KMS-11 (cell line): Measurements from ENCODE around the gene DRG1.
"Not testable (repeated sequence)": the region's sequence is repeated elsewhere in the genome, so short reads cannot be mapped to it uniquely, and the experiment has no call there.

Experiments used
- H2AFZ ChIP-seq: fragments of 200-600 bp; sonication (generic); 2 replicates; pipeline ENCODE4 v1.6.1; 2016; ENCODE audit warnings: antibody characterized with exemption, mixed run types, low read depth
- H3K27ac ChIP-seq: fragments of 200-600 bp; sonication (generic); 2 replicates; pipeline ENCODE4 v1.6.1; 2016; ENCODE audit warnings: mild to moderate bottlenecking, mixed run types
- H3K27me3 ChIP-seq: fragments of 200-600 bp; sonication (generic); 2 replicates; pipeline ENCODE4 v1.6.1; 2017; ENCODE audit warnings: mild to moderate bottlenecking, low read depth, mixed run types, moderate library complexity; ENCODE audit not compliant: insufficient read depth
- H3K36me3 ChIP-seq: fragments of 200-600 bp; sonication (generic); 2 replicates; pipeline ENCODE4 v1.6.1; 2017; ENCODE audit warnings: mild to moderate bottlenecking, mixed run types; ENCODE audit not compliant: insufficient read depth
- H3K4me1 ChIP-seq: fragments of 200-600 bp; sonication (generic); 2 replicates; pipeline ENCODE4 v1.6.1; 2016; ENCODE audit warnings: mild to moderate bottlenecking, low read depth, mixed run types; ENCODE audit not compliant: poor library complexity, severe bottlenecking
- H3K4me2 ChIP-seq: fragments of 200-600 bp; sonication (generic); 2 replicates; pipeline ENCODE4 v1.7.0; 2016; ENCODE audit warnings: mild to moderate bottlenecking, mixed run types
- H3K4me3 ChIP-seq: fragments of 200-600 bp; sonication (generic); IDR thresholded peaks from 2 replicates; pipeline ENCODE4 v1.6.1; 2017; ENCODE audit warnings: low read depth, low read length, mixed read lengths; ENCODE audit not compliant: insufficient read depth
- H3K79me2 ChIP-seq: fragments of 200-600 bp; sonication (generic); 2 replicates; pipeline ENCODE4 v1.6.1; 2016; ENCODE audit warnings: low read depth, mixed run types; ENCODE audit not compliant: insufficient read depth
- H3K9ac ChIP-seq: fragments of 200-600 bp; sonication (generic); 2 replicates; pipeline ENCODE4 v1.6.1; 2016; ENCODE audit warnings: mild to moderate bottlenecking, mixed run types
- H4K20me1 ChIP-seq: fragments of 200-600 bp; sonication (generic); 2 replicates; pipeline ENCODE4 v1.6.1; 2016; ENCODE audit warnings: mild to moderate bottlenecking, mixed run types; ENCODE audit not compliant: insufficient read depth
- TF ChIP-seq, protein P1 (sequence below): fragments of 200-600 bp; sonication (generic); conservative IDR thresholded peaks from 2 replicates; pipeline ENCODE4 v1.6.1; 2017; ENCODE audit warnings: low read depth, mild to moderate bottlenecking, antibody characterized with exemption, low read length, moderate library complexity, mixed read lengths

The DRG1 gene

DNA sequence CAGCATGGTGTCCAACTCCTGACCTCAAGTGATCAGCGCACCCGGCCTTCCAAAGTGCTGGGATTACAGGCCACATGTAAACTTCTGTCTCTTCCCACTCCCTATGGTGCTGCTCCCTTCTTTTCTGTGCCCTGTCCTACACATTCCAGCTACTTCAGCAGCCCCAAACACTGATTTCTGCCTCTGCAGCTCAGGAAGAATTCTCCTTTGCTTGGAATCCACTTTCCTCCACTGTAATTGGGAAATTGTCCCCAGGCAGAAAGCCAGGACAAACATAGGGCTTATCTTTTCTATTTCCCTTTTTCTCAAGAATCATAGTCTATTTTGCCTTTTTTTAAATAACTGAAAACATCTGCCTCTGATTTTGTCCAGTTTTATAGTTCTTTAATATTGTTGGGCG, 21.3 kb upstream of the DRG1 start:
- Histone ChIP-seq H3K4me1 (peaks cover 5% of the 10 kb centered on the region), H3K27me3 (no peaks in the 10 kb centered on the region), H4K20me1 (no peaks in the 10 kb centered on the region), H3K36me3 (no peaks in the 10 kb centered on the region), H3K9ac (no peak overlapping the region), H3K4me3 (no peak overlapping the region), H3K79me2 (no peaks in the 10 kb centered on the region), H3K27ac (no peak overlapping the region), H3K4me2 (no peak overlapping the region), H2AFZ (no peak overlapping the region)
- TF ChIP-seq, protein P1, sequence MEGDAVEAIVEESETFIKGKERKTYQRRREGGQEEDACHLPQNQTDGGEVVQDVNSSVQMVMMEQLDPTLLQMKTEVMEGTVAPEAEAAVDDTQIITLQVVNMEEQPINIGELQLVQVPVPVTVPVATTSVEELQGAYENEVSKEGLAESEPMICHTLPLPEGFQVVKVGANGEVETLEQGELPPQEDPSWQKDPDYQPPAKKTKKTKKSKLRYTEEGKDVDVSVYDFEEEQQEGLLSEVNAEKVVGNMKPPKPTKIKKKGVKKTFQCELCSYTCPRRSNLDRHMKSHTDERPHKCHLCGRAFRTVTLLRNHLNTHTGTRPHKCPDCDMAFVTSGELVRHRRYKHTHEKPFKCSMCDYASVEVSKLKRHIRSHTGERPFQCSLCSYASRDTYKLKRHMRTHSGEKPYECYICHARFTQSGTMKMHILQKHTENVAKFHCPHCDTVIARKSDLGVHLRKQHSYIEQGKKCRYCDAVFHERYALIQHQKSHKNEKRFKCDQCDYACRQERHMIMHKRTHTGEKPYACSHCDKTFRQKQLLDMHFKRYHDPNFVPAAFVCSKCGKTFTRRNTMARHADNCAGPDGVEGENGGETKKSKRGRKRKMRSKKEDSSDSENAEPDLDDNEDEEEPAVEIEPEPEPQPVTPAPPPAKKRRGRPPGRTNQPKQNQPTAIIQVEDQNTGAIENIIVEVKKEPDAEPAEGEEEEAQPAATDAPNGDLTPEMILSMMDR: no peak

DNA sequence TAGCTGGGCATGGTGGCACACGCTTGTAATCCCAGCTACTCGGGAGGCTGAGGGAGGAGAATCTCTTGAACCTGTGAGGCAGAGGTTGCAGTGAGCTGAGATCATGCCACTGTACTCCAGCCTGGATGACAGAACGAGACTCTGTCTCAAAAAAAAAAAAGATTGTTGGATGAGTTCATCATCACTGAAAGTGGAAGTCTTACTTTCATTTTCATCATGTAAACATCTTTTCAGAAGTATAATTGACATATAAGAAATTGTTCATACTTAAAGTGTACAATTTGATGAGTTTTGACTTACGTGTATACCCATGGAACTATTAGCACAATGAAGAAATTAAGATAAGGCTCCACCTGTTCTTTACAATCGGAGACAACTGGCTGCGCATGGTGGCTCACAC, 20.8 kb upstream of the DRG1 start:
- H3K4me1 ChIP-seq, H3K27me3 ChIP-seq, H2AFZ ChIP-seq, H3K27ac ChIP-seq, H3K9ac ChIP-seq, H3K36me3 ChIP-seq, H3K79me2 ChIP-seq, H3K4me2 ChIP-seq, H4K20me1 ChIP-seq, H3K4me3 ChIP-seq: not testable (repeated sequence)

DNA sequence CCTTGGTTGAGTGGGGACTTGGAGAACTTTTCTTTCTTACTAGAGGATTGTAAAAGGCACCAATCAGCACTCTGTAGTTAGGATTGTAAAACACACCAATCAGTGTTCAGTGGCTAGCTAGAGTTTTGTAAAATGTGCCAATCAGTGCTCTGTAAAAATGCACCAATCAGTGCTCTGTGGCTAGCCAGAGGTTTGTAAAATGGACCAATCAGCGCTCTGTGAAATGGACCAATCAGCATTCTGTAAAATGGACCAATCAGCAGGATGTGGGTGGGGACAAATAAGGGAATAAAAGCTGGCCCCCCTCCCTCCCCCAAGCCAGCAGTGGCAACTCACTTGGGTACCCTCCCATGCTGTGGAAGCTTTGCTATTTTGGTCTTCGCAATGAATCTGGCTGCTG, 5.5 kb upstream of the DRG1 start:
- H3K27me3 ChIP-seq: no peaks in the 10 kb centered on the region
- TF ChIP-seq, protein P1: no peak
- no peaks in the 10 kb centered on the region for H3K79me2 ChIP-seq
- H3K4me3 ChIP-seq: no peak overlapping the region
- no peaks in the 10 kb centered on the region for H3K36me3 ChIP-seq
- no peak overlapping the region for H2AFZ ChIP-seq
- H3K4me2 ChIP-seq: no peak overlapping the region
- no peak overlapping the region for H3K9ac ChIP-seq
- no peaks in the 10 kb centered on the region for H4K20me1 ChIP-seq
- peaks cover 4% of the 10 kb centered on the region for H3K4me1 ChIP-seq
- H3K27ac ChIP-seq: no peak overlapping the region

DNA sequence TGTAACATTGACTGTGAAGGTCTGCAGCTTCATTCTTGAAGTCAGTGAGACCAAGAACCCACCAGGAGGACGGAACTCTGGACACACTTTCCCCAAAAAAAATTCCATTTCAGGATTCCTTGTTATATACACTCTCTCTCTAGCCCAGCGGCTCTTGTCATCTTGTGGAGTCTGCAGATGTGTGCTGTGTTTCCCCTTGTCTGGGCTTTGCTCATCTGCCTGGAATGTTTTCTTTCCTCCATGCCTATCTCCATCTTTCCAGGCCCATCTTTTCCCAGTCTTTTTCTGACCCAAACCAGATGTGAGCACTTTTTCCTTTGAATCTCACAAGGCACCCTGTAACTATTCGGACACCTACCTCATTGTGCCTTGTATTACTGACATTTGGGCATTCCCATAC, 5.1 kb upstream of the DRG1 start:
- Histone ChIP-seq H3K36me3 (no peaks in the 10 kb centered on the region), H3K4me2 (no peak overlapping the region), H3K9ac (no peak overlapping the region), H4K20me1 (no peaks in the 10 kb centered on the region), H3K27ac (no peak overlapping the region), H3K79me2 (no peaks in the 10 kb centered on the region), H3K27me3 (no peaks in the 10 kb centered on the region), H3K4me1 (peaks cover 5% of the 10 kb centered on the region), H3K4me3 (no peak overlapping the region), H2AFZ (no peak overlapping the region)
- TF ChIP-seq, protein P1: no peak

DNA sequence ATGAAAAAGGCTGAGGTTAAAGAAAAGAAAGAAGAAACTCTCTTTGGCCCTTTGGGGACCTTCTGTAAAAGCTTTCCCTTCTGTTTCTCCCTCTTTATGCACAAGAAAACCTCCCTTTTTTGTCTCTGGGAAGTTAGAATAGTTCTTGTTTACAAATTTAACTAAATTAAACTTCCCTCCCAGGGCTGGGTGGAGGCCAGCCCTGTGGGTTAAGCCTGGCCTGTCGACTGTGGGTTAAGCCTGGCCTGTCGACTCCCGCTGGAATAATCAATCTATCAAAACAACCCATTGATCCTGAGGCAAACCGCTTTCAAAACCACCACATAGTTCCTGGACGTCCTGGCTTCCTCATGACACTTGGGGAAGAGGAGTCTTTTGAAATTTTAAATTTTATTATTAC, 1.2 kb upstream of the DRG1 start:
- TF ChIP-seq, protein P1: no peak
- no peaks in the 10 kb centered on the region for H3K36me3 ChIP-seq
- H3K4me1 ChIP-seq: peaks cover 20% of the 10 kb centered on the region
- no peaks in the 10 kb centered on the region for H3K27me3 ChIP-seq
- H3K9ac ChIP-seq: no peak overlapping the region
- peaks cover 38% of the 10 kb centered on the region for H3K79me2 ChIP-seq
- no peaks in the 10 kb centered on the region for H4K20me1 ChIP-seq
- H3K27ac ChIP-seq: no peak overlapping the region
- peak overlapping the region; percentile 89 for H2AFZ ChIP-seq
- no peak overlapping the region for H3K4me3 ChIP-seq
- no peak overlapping the region for H3K4me2 ChIP-seq
